Urinary bladder (tissue), 4 donors: ENCODE data around the gene ENTREP3. TPM values are rescaled to one million over a fixed set of nuclear protein-coding genes. Genes with fewer than 3 reads are reported as not detected.
"Not testable (repeated sequence)": the region's sequence is repeated elsewhere in the genome, so short reads cannot be mapped to it uniquely, and the experiment has no call there.

ENCODE experiments used
- DNase-seq: peaks from one replicate; pipeline ENCODE4 v3.0.0-alpha.2; 2015; ENCODE audit errors: extremely low spot score
- H3K27ac ChIP-seq: one replicate; pipeline ENCODE4 v1.5.1; 2013; ENCODE audit warnings: low read depth, mild to moderate bottlenecking, moderate library complexity
- H3K36me3 ChIP-seq: one replicate; pipeline ENCODE4 v1.6.1; 2013; ENCODE audit warnings: mild to moderate bottlenecking, moderate library complexity; ENCODE audit not compliant: insufficient read depth
- H3K4me1 ChIP-seq: one replicate; pipeline ENCODE4 v1.6.1; 2013; ENCODE audit warnings: mild to moderate bottlenecking, moderate library complexity; ENCODE audit not compliant: insufficient read depth
- H3K4me3 ChIP-seq: one replicate; pipeline ENCODE4 v1.5.1; 2013; ENCODE audit warnings: low read depth, low read length
- WGBS: extraction: QIAGEN DNeasy Blood & Tissue Kit; methylation state at CpG from one replicate; pipeline ENCODE4 v1.1.7; 2013; 5-methylcytosine and 5-hydroxymethylcytosine counted together
- polyA plus RNA-seq: library from polyadenylated mRNA; stranded (reverse); fragments of 200-250 nt; gene quantifications from one replicate; pipeline ENCODE4 v1.2.3, GENCODE V29; 2013
- total RNA-seq: library from RNA; depleted of rRNA; stranded (reverse); fragments of >200 nt; gene quantifications from one replicate; pipeline ENCODE4 v1.2.3, GENCODE V29; 2014
- donor health status: healthy with polysubstance abuse.
- donor health status: healthy.

Gene ENTREP3
- total and polyA plus RNA-seq, 2 donors = 2.6 to 37.8 TPM

DNA sequence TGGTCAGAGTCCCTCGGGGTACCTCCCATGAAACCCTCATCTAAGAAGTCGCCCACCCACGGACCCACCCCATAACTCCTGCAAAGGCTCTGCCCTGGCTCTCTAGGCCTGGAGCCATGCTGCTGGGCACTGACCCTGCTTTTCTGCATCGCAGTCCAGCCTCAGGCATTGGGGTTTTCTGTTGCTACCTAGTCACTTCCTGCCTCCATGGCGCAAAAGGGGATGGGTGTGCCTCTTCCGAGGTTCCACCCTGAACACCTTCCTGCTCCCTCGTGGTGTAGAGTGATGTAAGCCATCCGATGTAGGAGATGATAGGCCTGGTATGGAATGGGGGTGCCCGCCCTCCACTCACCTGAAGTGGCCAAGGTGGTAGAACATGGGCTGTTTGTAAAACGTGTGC is 40.6 kb downstream of the ENTREP3 start:
- not testable (repeated sequence) for H3K4me3 ChIP-seq, H3K36me3 ChIP-seq, DNase-seq, H3K27ac ChIP-seq, H3K4me1 ChIP-seq
- whole genome bisulfite sequencing = 78% methylated on average over 9 of the region's 10 CpGs

DNA sequence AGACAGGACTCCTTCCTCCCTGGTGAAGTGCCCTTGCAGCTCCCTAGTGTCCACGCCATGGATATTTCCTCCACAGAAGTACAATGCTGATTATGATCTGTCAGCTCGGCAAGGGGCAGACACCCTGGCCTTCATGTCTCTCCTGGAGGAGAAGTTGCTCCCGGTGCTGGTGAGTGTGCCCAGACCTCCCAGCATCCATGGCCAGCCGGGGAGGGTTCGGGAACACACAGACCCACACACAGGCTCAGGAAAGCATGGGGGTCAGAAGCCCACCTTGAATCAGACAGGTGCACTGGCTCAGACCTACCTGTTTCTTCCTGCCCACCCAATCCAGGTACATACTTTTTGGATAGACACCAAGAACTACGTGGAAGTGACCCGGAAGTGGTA is 43.2 kb downstream of the ENTREP3 start:
- DNase-seq, H3K27ac ChIP-seq, H3K4me1 ChIP-seq, H3K4me3 ChIP-seq, H3K36me3 ChIP-seq: not testable (repeated sequence)
- WGBS = 71% methylated on average over 7 of the region's 7 CpGs

DNA sequence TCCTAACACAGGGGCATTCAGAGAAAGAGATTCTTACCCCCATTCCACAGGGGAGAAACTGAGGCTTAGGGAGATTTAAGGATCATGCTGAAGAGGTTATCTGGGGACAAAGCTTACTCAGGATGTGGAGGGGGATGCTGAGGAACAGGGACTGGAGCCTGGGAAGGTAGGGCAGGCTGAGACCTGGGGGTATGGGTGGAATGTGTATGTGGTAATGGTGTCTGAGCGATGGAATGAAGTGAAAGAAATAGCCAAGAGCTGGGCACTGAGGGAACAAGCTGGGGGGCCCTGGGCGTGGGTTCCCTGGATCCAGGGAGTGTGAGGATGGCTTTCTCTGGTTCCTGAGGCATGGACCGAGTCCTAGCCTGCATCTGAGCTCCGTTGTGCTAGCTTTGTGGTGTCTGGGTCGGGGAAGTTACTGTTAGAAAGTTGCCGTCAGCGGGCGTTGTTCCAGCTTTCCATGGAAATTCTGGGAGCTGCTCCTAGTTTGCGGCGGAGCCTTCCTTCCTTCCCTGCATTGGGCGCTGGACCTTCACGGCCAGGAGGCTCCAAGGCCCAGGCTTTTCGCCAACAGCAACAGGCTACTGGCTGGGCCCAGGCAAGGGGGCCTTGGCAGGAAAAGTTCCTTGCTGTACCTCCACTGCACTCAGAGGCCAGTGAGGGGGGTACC is 43.8 kb downstream of the ENTREP3 start:
- H3K36me3 ChIP-seq, DNase-seq, H3K27ac ChIP-seq, H3K4me1 ChIP-seq, H3K4me3 ChIP-seq: not testable (repeated sequence)
- WGBS = 63% methylated on average over 13 of the region's 13 CpGs

DNA sequence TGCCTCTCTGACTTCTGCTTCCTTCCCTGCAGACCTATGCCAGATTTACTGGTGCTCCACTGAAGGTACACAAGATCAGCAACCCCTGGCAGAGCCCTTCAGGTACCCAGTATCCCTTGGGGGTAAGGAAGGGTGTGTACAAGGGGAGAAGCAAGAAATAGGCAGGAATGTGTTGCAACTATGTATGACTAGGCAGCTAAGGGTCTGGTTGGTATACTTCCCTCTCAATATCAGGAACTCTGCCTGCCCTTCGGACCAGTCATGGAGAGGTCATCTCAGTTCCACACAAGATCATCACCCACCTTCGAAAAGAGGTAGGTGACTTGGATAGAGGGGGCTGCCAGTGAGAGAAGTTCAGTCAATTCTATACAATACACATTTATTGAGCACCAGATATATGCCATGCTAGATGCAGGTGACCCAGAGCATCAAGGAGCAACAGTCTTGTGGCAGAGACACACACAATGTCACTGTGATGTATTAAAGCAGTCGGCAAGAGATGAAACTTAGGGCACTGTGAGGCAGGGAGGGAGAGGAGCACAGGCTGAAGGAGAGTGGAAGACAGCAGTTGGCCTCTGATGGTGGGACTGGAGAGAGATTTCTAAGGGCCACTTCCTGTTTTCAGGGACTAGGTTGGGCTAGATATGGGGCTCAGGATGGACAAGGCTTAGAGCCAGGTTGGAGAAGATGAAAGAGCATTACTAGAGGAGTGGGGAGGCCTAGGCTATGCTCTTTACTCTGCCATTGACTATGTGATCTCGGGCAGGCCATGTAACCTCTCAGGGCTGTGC is 44.8 kb downstream of the ENTREP3 start:
- Histone ChIP-seq H3K27ac (no peak overlapping the region), H3K4me1 (no peaks in the 10 kb centered on the region), H3K36me3 (no peaks in the 10 kb centered on the region), H3K4me3 (no peak overlapping the region)
- WGBS = 87% methylated on average over 4 of the region's 4 CpGs
- no peak for DNase-seq

DNA sequence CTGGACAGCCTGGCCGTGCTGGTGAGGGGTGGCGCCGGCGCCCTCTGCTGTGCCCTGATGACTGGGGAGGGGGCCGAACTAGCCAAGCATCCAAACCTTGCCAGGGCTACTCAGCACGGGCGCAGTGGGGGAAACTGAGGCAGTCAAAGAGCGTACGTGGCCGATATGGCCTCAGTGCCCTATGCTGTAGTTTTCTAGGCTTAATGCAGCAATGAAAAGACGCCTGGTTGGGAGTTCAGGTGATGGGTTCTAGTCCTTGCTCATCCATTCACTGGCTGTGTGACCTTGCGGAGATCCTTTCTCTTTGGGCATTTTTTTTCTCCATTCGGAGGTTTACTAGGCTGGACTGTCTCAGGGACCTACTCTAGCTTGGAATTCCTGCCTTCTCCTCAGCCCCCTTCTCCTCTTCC is 46.0 kb downstream of the ENTREP3 start:
- H3K4me3 ChIP-seq = peak overlapping the region; percentile 66
- DNase-seq = no peak
- WGBS = 3% methylated on average over 13 of the region's 13 CpGs
- no peaks in the 10 kb centered on the region for H3K36me3 ChIP-seq
- peak overlapping the region; percentile 93 for H3K27ac ChIP-seq
- no peaks in the 10 kb centered on the region for H3K4me1 ChIP-seq

DNA sequence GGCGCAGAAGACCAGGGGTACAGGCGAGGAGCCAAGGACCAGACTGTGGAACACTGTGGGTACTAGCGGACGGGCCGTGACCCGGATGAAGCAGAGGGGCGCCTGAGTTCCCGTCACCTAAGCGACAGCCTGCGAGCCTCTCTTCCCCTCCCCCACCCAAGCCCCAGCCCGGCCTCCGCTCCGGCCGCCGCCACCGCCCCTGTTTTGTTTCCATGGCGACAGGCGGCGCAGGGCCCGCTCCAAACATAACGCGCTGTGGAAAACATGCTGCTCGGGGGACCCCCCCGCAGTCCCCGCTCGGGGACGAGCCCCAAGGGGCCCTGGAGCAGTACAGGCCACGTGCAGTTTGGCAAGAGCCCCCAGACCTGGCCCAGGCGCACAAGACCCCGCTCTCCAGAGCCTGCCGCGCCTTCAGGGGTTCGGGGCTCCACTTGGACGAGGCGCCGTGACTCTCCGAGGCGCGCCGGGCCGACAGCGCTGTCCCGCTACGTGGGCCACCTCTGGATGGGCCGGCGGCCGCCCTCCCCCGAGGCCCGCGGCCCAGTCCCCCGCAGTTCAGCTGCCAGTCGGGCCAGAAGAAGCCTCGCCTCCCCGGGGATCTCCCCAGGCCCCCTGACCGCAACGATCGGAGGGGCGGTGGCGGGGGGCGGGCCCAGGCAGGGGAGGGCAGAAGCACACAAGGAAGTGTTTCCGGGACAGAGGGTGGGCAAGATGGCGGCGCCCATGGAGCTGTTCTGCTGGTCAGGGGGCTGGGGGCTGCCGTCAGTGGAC is 46.6 kb downstream of the ENTREP3 start, which contains the start of gene MTX1:
TSS of gene MTX1 (plus strand) at position 155 of the 771 bp plus-strand sequence. CDS start at position 265, 110 bp downstream.
- Histone ChIP-seq H3K36me3 (no peaks in the 10 kb centered on the region), H3K27ac (peak within 1 kb of the TSS; percentile 93), H3K4me3 (peak within 1 kb of the TSS; percentile 66), H3K4me1 (no peaks in the 10 kb centered on the region)
- no peak for DNase-seq
- under 1% methylated on average over 64 of the region's 64 CpGs for WGBS

DNA sequence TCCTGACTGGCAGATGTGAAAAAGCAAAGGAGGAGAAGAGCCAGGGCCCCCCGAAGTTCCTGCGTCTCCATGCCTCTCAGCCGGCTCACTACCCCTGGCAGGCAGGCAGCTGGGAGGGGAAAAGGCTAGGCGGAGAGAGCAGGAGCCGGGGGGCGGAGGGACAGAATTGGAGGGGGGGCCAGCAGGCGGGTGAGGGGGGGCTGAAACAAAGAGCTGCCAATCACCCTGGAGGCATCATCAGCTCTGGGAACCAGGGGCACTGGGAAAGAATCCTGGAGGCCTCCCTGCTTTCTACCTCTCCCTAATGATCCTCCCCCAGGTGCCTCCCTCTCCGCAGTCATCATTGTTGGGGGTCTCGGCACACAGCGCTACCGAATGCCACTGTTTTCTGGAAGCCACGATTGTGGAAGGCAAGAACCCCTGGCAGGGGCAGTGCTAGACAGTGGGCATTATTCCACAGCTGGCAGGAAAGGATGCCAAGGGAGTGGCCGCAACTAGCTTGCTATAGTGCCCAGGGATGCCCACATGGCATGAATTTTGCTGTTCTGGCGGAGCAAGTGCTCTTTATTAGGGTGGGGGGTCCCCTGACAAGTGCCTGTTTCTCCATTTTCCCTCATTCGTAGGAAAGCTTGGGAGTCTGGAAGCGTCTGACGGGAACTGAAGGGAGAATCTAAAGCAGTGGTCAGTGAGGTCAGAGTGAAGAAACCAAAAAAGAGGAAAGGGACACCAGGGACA is 47.3 kb downstream of the ENTREP3 start, which contains the start of gene THBS3:
TSS of gene THBS3 (minus strand) at position 92 of the 735 bp plus-strand sequence. CDS start at position 71, 21 bp downstream.
- 10% methylated on average over 17 of the region's 17 CpGs for WGBS
- H3K4me1 ChIP-seq = no peaks in the 10 kb centered on the region
- no peak for DNase-seq
- peak within 1 kb of the TSS; percentile 66 for H3K4me3 ChIP-seq
- no peaks in the 10 kb centered on the region for H3K36me3 ChIP-seq
- H3K27ac ChIP-seq = peak within 1 kb of the TSS; percentile 93

DNA sequence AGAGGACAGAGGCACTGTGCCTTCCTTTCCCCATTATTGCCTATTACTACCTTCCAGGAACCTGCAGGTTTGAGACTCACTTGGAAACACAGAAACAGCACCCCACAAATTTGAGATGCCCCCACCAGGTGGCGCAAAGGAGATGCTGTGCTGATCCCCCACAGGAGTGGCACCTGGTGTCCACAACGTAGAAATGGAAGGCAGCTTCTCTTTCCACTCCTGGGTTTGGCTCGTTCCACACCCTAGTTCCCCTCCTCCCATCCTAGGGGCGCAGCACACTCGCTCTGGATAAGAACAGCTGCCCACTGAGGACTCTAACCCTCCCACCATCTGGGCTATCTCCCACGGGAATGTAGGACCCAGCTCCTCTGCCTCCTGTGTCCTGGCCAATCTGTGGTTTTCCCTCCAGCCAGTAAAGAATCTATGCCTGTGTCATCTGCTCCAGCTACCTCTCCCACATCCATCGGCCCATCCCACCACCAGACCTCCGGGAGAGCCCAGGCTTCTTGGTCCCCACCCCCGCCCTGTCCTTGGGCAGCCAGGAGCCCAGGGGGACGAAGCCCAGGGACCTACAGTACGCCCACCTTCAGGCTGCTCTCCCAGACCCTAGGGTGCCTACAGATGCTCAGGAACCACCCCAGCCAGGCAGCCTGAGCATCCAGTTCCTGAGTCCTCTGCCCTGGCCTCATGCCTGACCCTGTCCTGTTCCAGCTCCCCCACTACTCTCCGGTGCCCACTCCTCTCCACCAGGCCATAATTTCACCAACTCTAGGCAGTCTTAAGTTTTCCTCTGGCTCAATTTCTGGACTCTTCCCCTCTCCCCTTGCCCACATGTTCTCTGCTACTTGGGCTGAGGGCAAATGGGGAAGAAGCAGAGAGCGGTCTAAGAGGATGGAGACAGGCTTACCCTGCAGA is 48.1 kb downstream of the ENTREP3 start:
- Histone ChIP-seq H3K4me1 (no peaks in the 10 kb centered on the region), H3K4me3 (no peak overlapping the region), H3K36me3 (no peaks in the 10 kb centered on the region), H3K27ac (peak overlapping the region; percentile 48)
- no peak for DNase-seq
- WGBS = 12% methylated on average over 13 of the region's 13 CpGs

DNA sequence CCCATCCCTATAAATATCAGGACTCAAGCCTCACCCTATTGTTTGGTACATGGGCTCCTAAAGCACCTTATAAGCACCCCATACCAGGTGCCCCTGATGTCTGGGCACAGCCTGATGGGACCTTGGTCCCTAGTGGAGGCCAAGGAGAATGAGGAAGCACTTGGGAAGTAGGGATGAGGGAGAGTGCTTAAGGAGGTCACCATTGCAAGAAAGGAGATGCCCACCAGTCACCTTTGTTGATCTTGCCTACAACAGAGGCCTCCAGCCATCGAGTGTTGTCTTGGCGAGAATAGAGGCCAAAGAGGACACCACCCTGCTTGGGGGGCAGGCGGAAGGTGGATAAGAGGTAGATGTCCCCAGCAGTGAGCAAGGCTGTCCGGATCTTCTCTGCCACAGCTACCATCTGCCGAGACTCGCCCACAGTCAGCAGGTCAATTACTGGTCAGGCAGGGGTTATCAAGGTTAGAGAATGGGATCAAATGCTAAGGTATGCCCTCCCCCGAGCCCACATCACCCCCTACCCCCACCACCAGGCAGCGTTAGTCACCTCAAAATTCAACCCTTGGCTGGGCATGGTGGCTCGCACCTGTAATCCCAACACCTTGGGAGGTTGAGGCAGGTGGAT is 49.2 kb downstream of the ENTREP3 start:
- Histone ChIP-seq H3K27ac (no peak overlapping the region), H3K4me1 (no peaks in the 10 kb centered on the region), H3K36me3 (no peaks in the 10 kb centered on the region), H3K4me3 (no peak overlapping the region)
- WGBS = 72% methylated on average over 9 of the region's 9 CpGs
- no peak for DNase-seq

DNA sequence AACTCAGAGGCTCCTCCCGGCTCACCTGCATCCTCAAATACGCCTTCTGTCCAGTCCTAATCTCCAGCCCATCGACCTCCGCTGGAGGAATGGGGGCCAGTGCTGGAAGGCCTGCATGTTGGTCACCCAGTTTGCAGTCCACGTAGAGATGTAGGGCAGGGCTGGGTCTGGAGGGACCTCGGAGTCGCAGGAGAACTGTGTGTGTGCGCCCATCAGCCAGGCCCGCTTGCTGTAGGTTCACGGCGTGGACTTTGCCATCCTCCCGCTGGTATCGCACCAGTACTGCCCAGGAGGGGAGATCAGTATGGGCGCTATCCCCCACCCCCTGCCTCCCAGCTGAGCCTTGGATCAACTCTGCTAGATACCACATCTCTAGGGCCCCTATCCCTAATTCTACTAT is 50.2 kb downstream of the ENTREP3 start:
- H3K4me1 ChIP-seq = no peaks in the 10 kb centered on the region
- no peaks in the 10 kb centered on the region for H3K36me3 ChIP-seq
- no peak overlapping the region for H3K4me3 ChIP-seq
- no peak overlapping the region for H3K27ac ChIP-seq
- WGBS = 93% methylated on average over 14 of the region's 14 CpGs
- no peak for DNase-seq

DNA sequence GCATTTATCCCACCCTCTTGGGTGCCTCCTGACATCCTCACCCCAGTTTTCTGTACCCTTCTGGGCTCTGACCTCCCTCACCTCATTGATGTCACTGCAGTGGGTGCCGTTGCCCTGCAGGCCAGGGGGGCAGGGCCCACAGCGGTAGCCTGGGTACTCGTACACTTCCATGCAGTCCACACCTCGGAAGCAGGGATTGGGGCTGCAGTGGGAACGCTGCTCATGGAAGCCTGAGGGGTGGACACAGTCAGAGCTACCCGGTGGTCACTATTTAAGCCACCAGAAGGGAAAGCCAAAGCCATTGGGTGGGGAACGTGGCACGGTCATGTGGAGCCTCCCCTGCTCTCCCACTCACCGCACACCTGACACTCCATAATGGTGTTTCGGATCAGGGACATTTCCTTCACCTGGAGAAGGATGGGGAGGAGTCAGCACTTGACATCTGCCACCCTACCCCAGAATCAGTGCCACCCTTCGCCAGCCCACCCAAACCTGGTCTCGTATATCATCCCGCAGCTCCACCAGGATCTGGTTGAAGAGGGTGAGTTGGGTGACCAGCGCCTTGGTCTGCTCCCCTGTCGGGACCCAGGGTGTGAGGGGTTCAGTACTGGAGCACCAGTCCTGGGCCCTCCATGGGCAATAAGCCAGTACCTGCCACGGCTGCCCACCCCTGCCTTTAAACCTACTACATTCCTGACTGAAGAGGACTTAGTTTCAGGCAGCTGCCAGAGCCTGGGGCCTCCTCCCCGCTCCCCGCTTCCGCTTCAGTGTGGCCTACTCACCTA is 52.4 kb downstream of the ENTREP3 start:
- no peak for DNase-seq
- Histone ChIP-seq H3K4me1 (no peaks in the 10 kb centered on the region), H3K27ac (no peak overlapping the region), H3K36me3 (no peaks in the 10 kb centered on the region), H3K4me3 (no peak overlapping the region)
- WGBS = 91% methylated on average over 19 of the region's 19 CpGs
